Vagina (tissue), 2 donors: ENCODE data around the gene HDAC8. TPM values are rescaled to one million over a fixed set of nuclear protein-coding genes. Genes with fewer than 3 reads are reported as not detected.
"Not testable (repeated sequence)": the region's sequence is repeated elsewhere in the genome, so short reads cannot be mapped to it uniquely, and the experiment has no call there.

ENCODE experiments used
- DNase-seq, 2 donors: peaks; one replicate each; pipeline ENCODE4 v3.0.0-alpha.2; 2017; ENCODE audit errors: extremely low spot score in 2 of 2
- H3K27ac ChIP-seq: fragments of 200-600 bp; sonication (generic); one replicate; pipeline ENCODE4 v1.5.1; 2019
- H3K27me3 ChIP-seq: fragments of 200-600 bp; sonication (generic); one replicate; pipeline ENCODE4 v1.5.1; 2019
- H3K36me3 ChIP-seq, 2 donors: fragments of 200-600 bp; sonication (generic); one replicate each; pipeline ENCODE4 v1.5.1; 2017 to 2019
- H3K4me1 ChIP-seq: fragments of 200-600 bp; sonication (generic); one replicate; pipeline ENCODE4 v1.5.1; 2019
- H3K4me3 ChIP-seq, 2 donors: fragments of 200-600 bp; sonication (generic); 1 replicate in 1 of 2; 2 replicates in 1 of 2; pipeline ENCODE4 v1.5.1; 2016 to 2019
- H3K9me3 ChIP-seq: fragments of 200-600 bp; sonication (generic); one replicate; pipeline ENCODE4 v1.5.1; 2019
- POLR2A ChIP-seq, 2 donors: fragments of 450-650 bp; IDR thresholded peaks; one replicate each; pipeline ENCODE4 v1.6.1; 2017; ENCODE audit warnings: antibody characterized with exemption in 2 of 2, mild to moderate bottlenecking in 2 of 2, moderate library complexity in 2 of 2
- POLR2AphosphoS5 ChIP-seq, 2 donors: sonication (generic); formaldehyde crosslinking; IDR thresholded peaks; one replicate each; pipeline ENCODE4 v1.9.0; 2017; ENCODE audit warnings: antibody characterized with exemption in 2 of 2, mild to moderate bottlenecking in 2 of 2, low read depth in 1 of 2; ENCODE audit not compliant: insufficient read depth in 1 of 2
- intact Hi-C: fragments of 100-400 bp; cut with DNase I; formaldehyde crosslinking; loops from one replicate; pipeline ENCODE4 v1.15.1; 2023
- total RNA-seq: library from RNA; depleted of rRNA; stranded (reverse); fragments of >200 nt; gene quantifications from one replicate; pipeline ENCODE4 v1.2.3, GENCODE V29; 2016
- TF ChIP-seq, protein P1 (sequence below), 3 experiments: fragments of 450-650 bp in 2 of 3; fragments of 200-600 bp in 1 of 3; sonication (generic) in 1 of 3; IDR thresholded peaks; one replicate each; pipeline ENCODE4 v1.5.1; 2017 to 2019; ENCODE audit warnings: antibody characterized with exemption in 3 of 3, mild to moderate bottlenecking in 2 of 3, moderate library complexity in 2 of 3

Gene HDAC8
- total RNA-seq, 1 donor from 2014 or later: 33.4 TPM

DNA sequence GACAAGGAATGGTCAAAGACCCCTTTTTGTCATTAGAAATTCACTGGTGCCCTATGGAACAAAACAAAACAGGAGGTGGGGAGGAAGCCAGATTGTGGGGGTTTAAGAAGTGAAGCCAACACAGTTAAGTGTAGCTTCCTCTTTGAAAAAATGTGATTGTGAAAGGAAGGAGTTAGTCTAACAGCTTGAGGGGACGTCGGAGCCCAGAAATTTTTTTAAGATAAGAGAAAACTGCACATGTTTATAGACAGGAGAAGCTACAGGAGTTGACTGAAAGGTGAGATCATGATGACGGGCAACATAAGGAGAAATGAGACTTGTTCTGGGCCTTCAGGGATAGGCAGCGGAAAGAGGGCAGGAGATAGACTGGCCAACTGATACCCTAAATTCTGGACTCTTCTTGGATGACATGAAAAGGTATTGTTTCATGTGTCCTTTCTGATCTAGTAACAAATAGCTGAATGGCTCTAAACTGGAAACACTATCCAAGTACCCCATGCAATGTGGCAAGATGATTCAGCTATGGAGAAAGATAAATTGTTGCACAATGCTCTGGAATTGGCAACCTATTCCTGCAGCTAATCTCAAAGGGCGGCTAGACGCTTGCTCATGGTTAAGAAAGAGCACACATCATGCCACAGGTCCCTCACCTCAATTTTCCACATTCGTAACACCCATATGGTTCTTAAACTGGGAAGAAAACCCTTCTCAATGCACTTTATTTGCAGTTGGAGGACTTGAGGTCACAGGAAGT is 3.7 kb upstream of the HDAC8 start:
- TF ChIP-seq POLR2AphosphoS5 (IDR thresholded peaks at IDR 0.05; ENCODE audit: insufficient read depth in 1 of 2, low read depth in 1 of 2) (no peak), POLR2A (IDR thresholded peaks at IDR 0.05) (no peak)
- TF ChIP-seq, protein P1, sequence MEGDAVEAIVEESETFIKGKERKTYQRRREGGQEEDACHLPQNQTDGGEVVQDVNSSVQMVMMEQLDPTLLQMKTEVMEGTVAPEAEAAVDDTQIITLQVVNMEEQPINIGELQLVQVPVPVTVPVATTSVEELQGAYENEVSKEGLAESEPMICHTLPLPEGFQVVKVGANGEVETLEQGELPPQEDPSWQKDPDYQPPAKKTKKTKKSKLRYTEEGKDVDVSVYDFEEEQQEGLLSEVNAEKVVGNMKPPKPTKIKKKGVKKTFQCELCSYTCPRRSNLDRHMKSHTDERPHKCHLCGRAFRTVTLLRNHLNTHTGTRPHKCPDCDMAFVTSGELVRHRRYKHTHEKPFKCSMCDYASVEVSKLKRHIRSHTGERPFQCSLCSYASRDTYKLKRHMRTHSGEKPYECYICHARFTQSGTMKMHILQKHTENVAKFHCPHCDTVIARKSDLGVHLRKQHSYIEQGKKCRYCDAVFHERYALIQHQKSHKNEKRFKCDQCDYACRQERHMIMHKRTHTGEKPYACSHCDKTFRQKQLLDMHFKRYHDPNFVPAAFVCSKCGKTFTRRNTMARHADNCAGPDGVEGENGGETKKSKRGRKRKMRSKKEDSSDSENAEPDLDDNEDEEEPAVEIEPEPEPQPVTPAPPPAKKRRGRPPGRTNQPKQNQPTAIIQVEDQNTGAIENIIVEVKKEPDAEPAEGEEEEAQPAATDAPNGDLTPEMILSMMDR (IDR thresholded peaks at IDR 0.05): no peak
- intact Hi-C loops: no loop called here

DNA sequence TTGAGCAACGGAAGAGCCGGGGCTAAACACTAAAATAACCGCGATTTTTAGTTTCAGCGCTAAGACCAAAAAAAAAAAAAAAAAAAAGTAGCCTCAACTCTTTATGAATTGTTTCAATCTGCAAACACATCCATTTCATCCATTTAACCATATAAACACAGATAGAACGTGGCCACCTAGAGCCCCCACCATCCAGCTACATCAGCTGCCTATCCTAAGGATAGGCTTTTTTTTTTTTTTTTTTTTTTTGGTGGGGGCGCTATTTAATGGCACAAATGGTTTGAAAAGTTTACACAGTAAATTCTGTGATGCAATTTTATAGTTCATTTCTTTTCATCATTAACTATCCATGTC is 492 bp upstream of the HDAC8 start:
- Histone ChIP-seq H3K27ac (peak overlapping the region; percentile 60), H3K27me3 (no peaks in the 10 kb centered on the region)

More for the DNA sequence above, 3.7 kb upstream of the HDAC8 start:
- H3K9me3 ChIP-seq: no peaks in the 10 kb centered on the region
- H3K4me3 ChIP-seq: no peak overlapping the region
- H3K36me3 ChIP-seq: no peaks in the 10 kb centered on the region
- no peaks in the 10 kb centered on the region for H3K27me3 ChIP-seq
- DNase-seq: no peak
- peaks cover 5% of the 10 kb centered on the region for H3K4me1 ChIP-seq
- no peak overlapping the region for H3K27ac ChIP-seq

DNA sequence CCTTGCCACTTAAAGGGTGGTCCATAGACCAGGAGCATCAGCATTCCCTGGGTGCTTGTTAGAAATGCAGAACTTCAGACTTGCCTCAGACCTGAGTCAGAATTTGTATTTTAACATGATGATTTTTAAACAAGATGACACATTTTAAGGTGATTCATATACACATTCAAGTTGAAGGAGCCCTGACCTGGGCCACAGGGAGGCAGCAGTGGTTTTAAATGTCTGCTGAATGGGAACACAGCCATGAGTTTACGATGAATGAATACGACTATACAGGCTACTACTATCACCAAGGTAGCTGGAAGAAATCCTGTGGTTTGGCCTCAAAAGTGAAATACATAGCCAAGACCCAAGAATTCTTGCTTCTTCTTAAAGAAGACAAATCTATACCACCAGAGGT is 2.9 kb downstream of the HDAC8 start:
- no peak overlapping the region for H3K27ac ChIP-seq
- no peak for DNase-seq

More for the DNA sequence above, 492 bp upstream of the HDAC8 start:
- Histone ChIP-seq H3K36me3 (no peaks in the 10 kb centered on the region), H3K9me3 (no peaks in the 10 kb centered on the region), H3K4me1 (peaks cover 5% of the 10 kb centered on the region), H3K4me3 (peak overlapping the region; percentile 55 to 61)
- TF ChIP-seq, protein P1 (IDR thresholded peaks at IDR 0.05): no peak
- TF ChIP-seq POLR2A (IDR thresholded peaks at IDR 0.05) (no peak), POLR2AphosphoS5 (IDR thresholded peaks at IDR 0.05; ENCODE audit: insufficient read depth in 1 of 2, low read depth in 1 of 2) (no peak)
- intact Hi-C loops: no loop called here
- no peak for DNase-seq

DNA sequence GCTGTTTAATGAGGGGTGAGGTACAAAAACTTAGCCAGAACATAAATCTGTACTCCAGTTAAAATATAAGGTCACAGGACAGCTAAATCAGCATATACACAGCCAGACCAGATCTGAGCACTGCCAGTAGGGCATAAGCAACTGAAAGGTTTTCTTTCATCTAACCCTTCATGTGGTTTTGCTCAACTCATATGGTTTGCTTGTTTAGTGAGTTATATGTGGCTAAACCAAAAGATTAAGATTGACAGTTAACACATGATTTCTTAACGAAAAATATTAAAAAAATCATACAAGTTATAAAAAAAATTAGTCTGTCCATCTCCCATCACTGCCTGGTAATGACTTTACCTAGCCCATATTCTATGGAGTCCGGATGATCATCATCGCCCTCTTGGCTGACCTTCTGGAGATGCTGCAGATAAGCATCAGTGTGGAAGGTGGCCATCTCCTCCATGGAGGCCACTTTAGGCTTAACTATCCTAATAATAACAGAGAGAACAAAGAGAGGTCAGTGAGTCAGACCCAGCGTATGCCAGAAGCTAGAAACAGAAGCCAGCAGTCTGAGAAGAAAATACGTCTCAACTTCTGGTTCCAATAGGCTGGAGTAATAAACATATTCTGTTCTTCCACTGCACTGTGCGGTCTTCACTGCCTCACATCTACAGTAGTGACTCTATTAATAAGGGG is 4.1 kb downstream of the HDAC8 start:
- Histone ChIP-seq H3K36me3 (peaks cover 0 to 15% of the 10 kb centered on the region in 2 donors), H3K4me1 (peaks cover 5% of the 10 kb centered on the region), H3K27me3 (no peaks in the 10 kb centered on the region), H3K4me3 (no peak overlapping the region), H3K9me3 (no peaks in the 10 kb centered on the region), H3K27ac (no peak overlapping the region)
- TF ChIP-seq, protein P1 (IDR thresholded peaks at IDR 0.05): no peak
- TF ChIP-seq POLR2AphosphoS5 (IDR thresholded peaks at IDR 0.05; ENCODE audit: insufficient read depth in 1 of 2, low read depth in 1 of 2): no peak
- TF ChIP-seq POLR2A (IDR thresholded peaks at IDR 0.05): no peak
- intact Hi-C loops: no loop called here
- DNase-seq: no peak

More for the DNA sequence above, 2.9 kb downstream of the HDAC8 start:
- TF ChIP-seq, protein P1 (IDR thresholded peaks at IDR 0.05): no peak
- TF ChIP-seq POLR2A (IDR thresholded peaks at IDR 0.05) (no peak), POLR2AphosphoS5 (IDR thresholded peaks at IDR 0.05; ENCODE audit: insufficient read depth in 1 of 2, low read depth in 1 of 2) (no peak)
- intact Hi-C loops: no loop called here
- Histone ChIP-seq H3K4me1 (peaks cover 5% of the 10 kb centered on the region), H3K4me3 (no peak overlapping the region), H3K9me3 (no peaks in the 10 kb centered on the region), H3K27me3 (no peaks in the 10 kb centered on the region), H3K36me3 (peaks cover 0 to 15% of the 10 kb centered on the region in 2 donors)

DNA sequence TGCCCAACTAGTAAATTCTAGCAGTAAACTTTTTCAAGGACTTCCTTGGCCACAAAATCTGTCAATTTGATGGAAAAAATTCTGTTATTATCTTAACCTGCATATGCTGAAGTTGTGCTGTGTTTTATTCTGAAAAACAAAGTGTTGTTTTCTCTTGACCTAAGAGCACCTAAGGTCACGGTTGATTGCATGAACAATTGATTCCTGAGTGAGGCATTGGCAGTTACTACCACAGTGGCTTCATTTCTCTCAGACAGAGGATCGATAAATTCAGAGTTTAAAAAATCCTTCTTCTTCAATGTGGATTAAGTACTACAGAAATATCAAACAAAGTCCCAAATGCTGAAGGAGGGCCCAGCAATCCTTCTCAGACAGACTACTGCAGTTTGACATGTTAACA is 6.2 kb downstream of the HDAC8 start:
- Histone ChIP-seq H3K4me1 (peaks cover 2% of the 10 kb centered on the region), H3K4me3 (no peak overlapping the region), H3K9me3 (no peaks in the 10 kb centered on the region), H3K36me3 (peaks cover 0 to 15% of the 10 kb centered on the region in 2 donors), H3K27ac (no peak overlapping the region), H3K27me3 (no peaks in the 10 kb centered on the region)
- intact Hi-C loops: no loop called here
- DNase-seq: no peak
- TF ChIP-seq POLR2A (IDR thresholded peaks at IDR 0.05) (no peak), POLR2AphosphoS5 (IDR thresholded peaks at IDR 0.05; ENCODE audit: insufficient read depth in 1 of 2, low read depth in 1 of 2) (no peak)
- TF ChIP-seq, protein P1 (IDR thresholded peaks at IDR 0.05): no peak

DNA sequence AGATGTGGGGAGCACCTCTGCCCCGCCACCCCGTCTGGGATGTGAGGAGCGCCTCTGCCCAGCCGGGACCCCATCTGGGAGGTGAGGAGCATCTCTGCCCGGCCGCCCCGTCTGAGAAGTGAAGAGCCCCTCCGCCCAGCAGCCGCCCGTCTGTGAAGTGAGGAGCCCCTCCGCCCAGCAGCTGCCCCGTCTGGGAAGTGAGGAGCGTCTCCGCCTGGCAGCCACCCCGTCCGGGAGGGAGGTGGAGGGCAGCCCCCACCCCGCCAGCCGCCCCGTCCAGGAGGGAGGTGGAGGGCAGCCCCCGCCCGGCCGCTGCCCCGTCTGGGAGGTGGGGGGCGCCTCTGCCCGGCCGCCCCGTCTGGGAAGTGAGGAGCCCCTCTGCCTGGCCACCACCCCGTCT is 13.0 kb downstream of the HDAC8 start:
- H3K4me3 ChIP-seq, H3K4me1 ChIP-seq, H3K36me3 ChIP-seq, H3K27me3 ChIP-seq, DNase-seq, H3K9me3 ChIP-seq, H3K27ac ChIP-seq, intact Hi-C loops: not testable (repeated sequence)
